ENCODE results near the gene TMEM183A.

DNA sequence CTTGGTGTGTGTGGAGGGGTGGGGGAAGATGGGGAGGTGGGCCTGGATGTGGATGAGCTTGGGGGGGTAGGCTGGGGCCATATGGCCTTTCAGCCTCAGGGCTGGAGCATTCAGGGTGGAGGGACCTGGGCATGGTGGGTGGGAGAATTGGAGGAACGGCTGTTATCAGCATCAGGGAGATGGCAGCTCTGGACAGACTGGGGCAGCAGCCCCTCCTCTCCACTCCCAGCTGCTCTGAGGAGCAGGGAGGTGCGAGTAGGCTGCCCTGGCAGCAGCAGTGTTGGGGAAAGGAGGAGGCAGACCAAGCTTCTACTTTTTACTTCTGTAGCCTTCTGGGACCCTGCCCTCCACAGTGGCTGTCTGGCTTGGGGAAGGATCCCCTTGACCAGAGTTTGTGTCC is 29.4 kb downstream of the TMEM183A start:
- no peak for TF ChIP-seq POLR2A (IDR thresholded peaks at IDR 0.05; ENCODE audit: low read length)
- no peak for TF ChIP-seq GATA1 (IDR thresholded peaks at IDR 0.05; ENCODE audit: low read depth, low read length)

Measured in erythroblast (primary cell).